ENCODE results near the gene SNRPD2. TPM values are rescaled to one million over a fixed set of nuclear protein-coding genes. Genes with fewer than 3 reads are reported as not detected.
A peak's percentile ranks its signal among the peaks of the same experiment; 100 is the strongest.
"Not testable (repeated sequence)": the region's sequence is repeated elsewhere in the genome, so short reads cannot be mapped to it uniquely, and the experiment has no call there.

SNRPD2 gene
- 100 to 1,000 TPM; 326 to 373 (median 358) TPM for polyA plus RNA-seq (ENCODE audit: insufficient read length in 3 of 3)

- peak; percentile 93 to 95 (median 95) for DNase-seq (ENCODE audit: low read depth in 3 of 3, low spot score in 2 of 3)
Measured at GRCh38 chr19:45691516-45692186, at the start of gene SNRPD2. Gene SNRPD2 (minus strand): TSS chr19:45691953. CDS start chr19:45691888, 65 bp downstream.

GRCh38 chr19:45739498-45740439, 48.0 kb upstream of the SNRPD2 start:
- DNase-seq (ENCODE audit: low read depth in 3 of 3, low spot score in 2 of 3), result no peak

GRCh38 chr19:45733160-45733810, 41.5 kb upstream of the SNRPD2 start, which contains the start of gene MEIOSIN:
Gene MEIOSIN (plus strand): TSS chr19:45733439. CDS start chr19:45735377, 1,938 bp downstream.
- no peak for DNase-seq (ENCODE audit: low read depth in 3 of 3, low spot score in 2 of 3)

- peak; percentile 90 to 98 (median 93) for DNase-seq (ENCODE audit: low read depth in 3 of 3, low spot score in 2 of 3)
Measured at GRCh38 chr19:45730368-45731288, 38.9 kb upstream of the SNRPD2 start, which contains the start of gene FBXO46. Gene FBXO46 (minus strand): TSS chr19:45730896. CDS start chr19:45713495, 17,401 bp downstream.

- no peak for DNase-seq (ENCODE audit: low read depth in 3 of 3, low spot score in 2 of 3)
Measured at GRCh38 chr19:45729800-45730290, 38.1 kb upstream of the SNRPD2 start.

- DNase-seq (ENCODE audit: low read depth in 3 of 3, low spot score in 2 of 3), result not testable (repeated sequence)
Measured at GRCh38 chr19:45728683-45729082, 36.9 kb upstream of the SNRPD2 start.

- not testable (repeated sequence) for DNase-seq (ENCODE audit: low read depth in 3 of 3, low spot score in 2 of 3)
Measured at GRCh38 chr19:45720065-45720464, 28.3 kb upstream of the SNRPD2 start.

- no peak for DNase-seq (ENCODE audit: low read depth in 3 of 3, low spot score in 2 of 3)
Measured at GRCh38 chr19:45717983-45718650, 26.4 kb upstream of the SNRPD2 start.

GRCh38 chr19:45717131-45717982, 25.6 kb upstream of the SNRPD2 start:
- DNase-seq (ENCODE audit: low read depth in 3 of 3, low spot score in 2 of 3), result peak; percentile 97 to 99 (median 98)

- DNase-seq (ENCODE audit: low read depth in 3 of 3, low spot score in 2 of 3), result peak in 2 of 3 donors; percentile 15 to 23
Measured at GRCh38 chr19:45716359-45717130, 24.8 kb upstream of the SNRPD2 start.

- no peak for DNase-seq (ENCODE audit: low read depth in 3 of 3, low spot score in 2 of 3)
Measured at GRCh38 chr19:45715139-45715538, 23.4 kb upstream of the SNRPD2 start.

- no peak for DNase-seq (ENCODE audit: low read depth in 3 of 3, low spot score in 2 of 3)
Measured at GRCh38 chr19:45713141-45713540, 21.4 kb upstream of the SNRPD2 start.

GRCh38 chr19:45712699-45713067, 20.9 kb upstream of the SNRPD2 start:
- DNase-seq (ENCODE audit: low read depth in 3 of 3, low spot score in 2 of 3), result no peak

- DNase-seq (ENCODE audit: low read depth in 3 of 3, low spot score in 2 of 3), result no peak
Measured at GRCh38 chr19:45711851-45712698, 20.3 kb upstream of the SNRPD2 start.

GRCh38 chr19:45710356-45711130, 18.8 kb upstream of the SNRPD2 start:
- DNase-seq (ENCODE audit: low read depth in 3 of 3, low spot score in 2 of 3), result no peak

Measured in right renal cortex interstitium (tissue), 3 donors.